CD8-positive, alpha-beta memory T cell (primary cell): Measurements from ENCODE around the gene PCNX2. TPM values are rescaled to one million over a fixed set of nuclear protein-coding genes. Genes with fewer than 3 reads are reported as not detected.
A peak's percentile ranks its signal among the peaks of the same experiment; 100 is the strongest.
"Not testable (repeated sequence)": the region's sequence is repeated elsewhere in the genome, so short reads cannot be mapped to it uniquely, and the experiment has no call there.

Source experiments
- CTCF ChIA-PET: fragments of 350-600 bp; sonication (Branson Sonifier 250); formaldehyde crosslinking; loops from one replicate; lab custom pipeline; 2021; ENCODE audit warnings: antibody characterized with exemption; lab: Charles Lee
- POLR2A ChIA-PET: fragments of 350-600 bp; sonication (Branson Sonifier 250); formaldehyde crosslinking; loops from one replicate; lab custom pipeline; 2021; ENCODE audit warnings: antibody characterized with exemption; lab: Charles Lee
- DNase-seq, 5 donors: peaks; one replicate each; pipeline versions ENCODE4 v3.0.0 to v3.0.0-alpha.2; 2020 to 2022; ENCODE audit warnings: mixed read lengths in 1 of 5
- H3K27ac ChIP-seq: one replicate; pipeline ENCODE4 v1.7.0; 2013; ENCODE audit warnings: low read depth, mild to moderate bottlenecking, low read length, moderate library complexity
- H3K27me3 ChIP-seq: 2 replicates; pipeline ENCODE4 v1.7.0; 2013; ENCODE audit warnings: low read length, mild to moderate bottlenecking; ENCODE audit not compliant: insufficient read depth, poor library complexity, severe bottlenecking
- H3K36me3 ChIP-seq: 2 replicates; pipeline ENCODE4 v1.7.0; 2013; ENCODE audit warnings: mild to moderate bottlenecking, low read length, moderate library complexity; ENCODE audit not compliant: insufficient read depth
- H3K4me1 ChIP-seq: 2 replicates; pipeline ENCODE4 v1.7.0; 2013; ENCODE audit warnings: mild to moderate bottlenecking, low read length, moderate library complexity; ENCODE audit not compliant: insufficient read depth
- H3K4me3 ChIP-seq: 2 replicates; pipeline ENCODE4 v1.7.0; 2013; ENCODE audit warnings: mild to moderate bottlenecking, low read length
- H3K9me3 ChIP-seq: 2 replicates; pipeline ENCODE4 v1.7.0; 2013; ENCODE audit warnings: mild to moderate bottlenecking, low read length
- H3K27ac Mint-ChIP-seq, 8 donors: one replicate each; pipeline ENCODE4 v1.8.0; 2020 to 2021; ENCODE audit warnings: mixed read lengths in 8 of 8, mild to moderate bottlenecking in 6 of 8, inconsistent platforms in 3 of 8, moderate library complexity in 3 of 8
- H3K27me3 Mint-ChIP-seq, 2 donors: one replicate each; pipeline ENCODE4 v1.8.0; 2020 to 2021; ENCODE audit warnings: mixed read lengths in 2 of 2, mild to moderate bottlenecking in 1 of 2, moderate library complexity in 1 of 2
- H3K36me3 Mint-ChIP-seq, 3 donors: one replicate each; pipeline ENCODE4 v1.8.0; 2020 to 2021; ENCODE audit warnings: mixed read lengths in 3 of 3, inconsistent platforms in 1 of 3, mild to moderate bottlenecking in 1 of 3
- H3K4me1 Mint-ChIP-seq, 3 donors: one replicate each; pipeline ENCODE4 v1.8.0; 2020 to 2021; ENCODE audit warnings: mixed read lengths in 3 of 3, inconsistent platforms in 1 of 3, mild to moderate bottlenecking in 1 of 3
- H3K4me3 Mint-ChIP-seq, 7 donors: one replicate each; pipeline ENCODE4 v1.8.0; 2020 to 2021; ENCODE audit warnings: mixed read lengths in 7 of 7, mild to moderate bottlenecking in 6 of 7, moderate library complexity in 4 of 7, inconsistent platforms in 2 of 7
- H3K9me3 Mint-ChIP-seq, 5 donors: one replicate each; pipeline ENCODE4 v1.8.0; 2020 to 2022; ENCODE audit warnings: mixed read lengths in 5 of 5, mild to moderate bottlenecking in 3 of 5, moderate library complexity in 2 of 5, inconsistent platforms in 1 of 5
- polyA plus RNA-seq: library from polyadenylated mRNA; unstranded; fragments of 300-500 nt; fragmentation: Illumina TruSeq; gene quantifications from one replicate; pipeline ENCODE4 v1.2.3, GENCODE V29; 2021
- total RNA-seq, 2 experiments: library from RNA; stranded (reverse); gene quantifications; one replicate each; pipeline ENCODE4 v1.2.3, GENCODE V29; 2021

Gene PCNX2
- total and polyA plus RNA-seq, 3 experiments from 2014 or later, result 11.7 to 27.3 (median 26.7) TPM

GRCh38 chr1:233088613-233089012 lies 206.9 kb downstream of the PCNX2 start:
- Mint-ChIP-seq H3K27me3 (no peaks in the 10 kb centered on the region), H3K4me1 (peaks cover 0 to 9% (median 2%) of the 10 kb centered on the region in 3 donors), H3K9me3 (no peaks in the 10 kb centered on the region), H3K36me3 (peaks cover 29 to 79% (median 37%) of the 10 kb centered on the region in 3 donors), H3K4me3 (no peak overlapping the region), H3K27ac (no peak overlapping the region)
- CTCF ChIA-PET, result no interaction called here
- Histone ChIP-seq H3K36me3 (peaks cover 6% of the 10 kb centered on the region), H3K27ac (no peak overlapping the region), H3K4me3 (no peak overlapping the region), H3K4me1 (no peaks in the 10 kb centered on the region), H3K27me3 (no peaks in the 10 kb centered on the region), H3K9me3 (no peaks in the 10 kb centered on the region)
- POLR2A ChIA-PET, result no interaction called here
- DNase-seq, result no peak

- Mint-ChIP-seq H3K4me3 (no peak overlapping the region), H3K36me3 (peaks cover 25 to 84% (median 33%) of the 10 kb centered on the region in 3 donors), H3K27ac (peak overlapping the region in 1 of 8 donors; percentile 37), H3K4me1 (peaks cover 0 to 5% (median 0%) of the 10 kb centered on the region in 3 donors), H3K27me3 (no peaks in the 10 kb centered on the region), H3K9me3 (no peaks in the 10 kb centered on the region)
- POLR2A ChIA-PET, result no interaction called here
- no peaks in the 10 kb centered on the region for H3K27me3 ChIP-seq
- H3K36me3 ChIP-seq, result peaks cover 6% of the 10 kb centered on the region
- H3K9me3 ChIP-seq, result no peaks in the 10 kb centered on the region
- H3K4me1 ChIP-seq, result no peaks in the 10 kb centered on the region
- no peak overlapping the region for H3K4me3 ChIP-seq
- no peak for DNase-seq
- H3K27ac ChIP-seq, result no peak overlapping the region
- CTCF ChIA-PET, result no interaction called here
Measured at GRCh38 chr1:233086961-233087881, 208.3 kb downstream of the PCNX2 start.

- Mint-ChIP-seq H3K27me3 (no peaks in the 10 kb centered on the region), H3K4me3 (no peak overlapping the region), H3K4me1 (no peaks in the 10 kb centered on the region), H3K9me3 (no peaks in the 10 kb centered on the region), H3K36me3 (peaks cover 24 to 77% (median 25%) of the 10 kb centered on the region in 3 donors), H3K27ac (no peak overlapping the region)
- ChIA-PET CTCF (no interaction called here), POLR2A (no interaction called here)
- H3K27me3 ChIP-seq, result no peaks in the 10 kb centered on the region
- H3K4me3 ChIP-seq, result no peak overlapping the region
- H3K9me3 ChIP-seq, result no peaks in the 10 kb centered on the region
- H3K27ac ChIP-seq, result no peak overlapping the region
- H3K4me1 ChIP-seq, result no peaks in the 10 kb centered on the region
- peaks cover 6% of the 10 kb centered on the region for H3K36me3 ChIP-seq
- DNase-seq, result no peak
Measured at GRCh38 chr1:233085566-233085965, 210.0 kb downstream of the PCNX2 start.

DNA sequence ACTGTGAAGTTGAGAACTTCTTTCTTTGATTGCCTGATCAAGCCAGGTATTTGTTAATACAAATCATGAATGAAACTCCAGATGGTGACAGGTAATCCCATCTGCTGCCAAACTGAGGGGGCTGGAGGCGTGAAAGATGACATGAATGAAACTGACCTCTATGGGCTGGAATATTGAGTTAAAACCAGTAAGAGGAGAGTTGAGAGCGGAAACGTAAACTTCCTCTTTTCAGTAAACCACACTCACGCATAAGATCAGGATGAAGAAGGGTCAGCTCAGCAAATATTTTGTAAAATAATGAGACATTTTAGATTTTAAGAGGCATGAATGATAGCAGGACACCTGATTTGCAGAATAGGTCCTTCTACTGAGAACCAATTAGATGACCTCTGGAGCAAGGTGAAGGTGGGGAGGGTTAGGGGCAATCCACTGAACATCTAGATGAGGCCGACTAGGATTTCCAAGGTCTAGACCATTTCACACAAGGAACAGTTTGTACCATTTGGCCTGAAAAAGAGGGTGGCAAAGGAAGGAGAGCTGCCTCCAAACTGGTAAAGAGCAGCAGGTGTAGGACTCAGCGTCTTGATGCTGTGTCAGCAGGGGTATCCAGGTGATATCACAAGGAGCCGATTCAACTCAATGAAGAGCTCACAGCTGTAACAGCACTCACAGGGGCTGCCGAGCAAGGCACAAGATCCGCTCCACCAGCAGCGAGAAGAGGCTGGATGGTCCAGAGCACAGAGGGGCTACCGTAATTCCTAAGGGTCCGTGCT lies 212.6 kb downstream of the PCNX2 start:
- Mint-ChIP-seq H3K4me3 (no peak overlapping the region), H3K27ac (no peak overlapping the region), H3K9me3 (no peaks in the 10 kb centered on the region), H3K27me3 (no peaks in the 10 kb centered on the region), H3K4me1 (no peaks in the 10 kb centered on the region), H3K36me3 (peaks cover 19 to 70% (median 21%) of the 10 kb centered on the region in 3 donors)
- ChIA-PET POLR2A (no interaction called here), CTCF (no interaction called here)
- H3K4me1 ChIP-seq, result no peaks in the 10 kb centered on the region
- H3K27me3 ChIP-seq, result no peaks in the 10 kb centered on the region
- no peaks in the 10 kb centered on the region for H3K9me3 ChIP-seq
- H3K4me3 ChIP-seq, result no peak overlapping the region
- no peak for DNase-seq
- no peak overlapping the region for H3K27ac ChIP-seq
- peaks cover 5% of the 10 kb centered on the region for H3K36me3 ChIP-seq

DNA sequence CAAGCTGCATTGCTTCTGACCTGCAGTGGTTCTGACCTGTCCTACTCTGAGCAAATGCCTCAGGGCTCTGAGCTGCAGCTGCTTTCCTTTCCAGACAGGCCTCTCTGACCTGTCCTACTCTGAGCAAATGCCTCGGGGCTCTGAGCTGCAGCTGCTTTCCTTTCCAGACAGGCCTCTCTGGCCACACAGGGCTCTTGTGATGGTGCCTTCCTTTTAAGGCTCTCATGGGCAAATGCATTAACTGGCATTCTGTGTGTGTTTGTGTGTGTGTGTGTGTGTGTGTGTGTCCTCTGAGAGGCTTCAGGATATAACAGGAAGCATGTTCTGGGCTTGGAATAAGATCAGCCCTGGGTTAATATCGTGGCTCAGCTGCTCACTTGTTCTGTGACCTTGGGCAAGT lies 213.8 kb downstream of the PCNX2 start:
- Mint-ChIP-seq H3K36me3 (peaks cover 15 to 60% (median 22%) of the 10 kb centered on the region in 3 donors), H3K9me3 (no peaks in the 10 kb centered on the region), H3K27ac (peak overlapping the region in 2 of 8 donors; percentile 27 to 43), H3K27me3 (no peaks in the 10 kb centered on the region), H3K4me3 (no peak overlapping the region), H3K4me1 (no peaks in the 10 kb centered on the region)
- Histone ChIP-seq H3K4me3 (no peak overlapping the region), H3K27ac (no peak overlapping the region), H3K36me3 (no peaks in the 10 kb centered on the region), H3K9me3 (no peaks in the 10 kb centered on the region), H3K27me3 (no peaks in the 10 kb centered on the region), H3K4me1 (no peaks in the 10 kb centered on the region)
- ChIA-PET POLR2A (no interaction called here), CTCF (no interaction called here)
- DNase-seq, result no peak

DNA sequence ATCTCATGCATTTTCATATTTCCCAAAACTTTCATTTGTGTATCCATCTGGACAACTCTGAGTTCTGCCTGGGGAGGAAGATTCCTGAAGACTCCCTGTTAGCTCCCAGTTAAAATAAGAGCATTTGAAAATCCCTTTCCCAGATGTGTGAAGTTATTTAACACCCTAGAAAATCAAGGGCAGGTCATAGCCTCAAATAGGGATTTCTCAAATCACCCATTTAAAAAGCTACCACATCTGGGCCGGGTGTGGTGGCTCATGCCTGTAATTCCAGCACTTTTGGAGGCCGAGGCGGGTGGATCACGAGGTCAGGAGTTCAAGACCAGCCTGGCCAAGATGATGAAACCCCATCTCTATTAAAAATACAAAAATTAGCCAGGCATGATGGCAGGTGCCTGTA lies 214.7 kb downstream of the PCNX2 start:
- not testable (repeated sequence) for H3K4me1 ChIP-seq, H3K27ac ChIP-seq

DNA sequence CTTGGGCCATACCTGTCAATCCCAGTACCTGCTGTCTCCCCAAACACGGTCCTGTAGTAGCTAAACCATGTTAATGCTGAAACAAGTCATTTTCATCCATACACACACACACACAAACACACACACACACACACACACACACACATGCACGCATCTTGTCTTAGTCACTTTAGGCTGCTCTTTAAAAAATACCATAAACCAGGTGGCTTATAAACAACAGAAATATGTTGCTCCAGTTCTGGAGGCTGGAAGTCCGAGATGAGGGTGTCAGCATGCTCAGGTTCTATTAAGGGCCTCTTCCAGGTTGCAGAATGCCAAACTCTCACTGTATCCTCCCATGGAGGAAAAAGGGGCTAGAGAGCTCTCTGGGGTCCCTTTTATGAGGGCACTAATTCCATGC lies 215.2 kb downstream of the PCNX2 start:
- Histone ChIP-seq H3K4me3 (no peak overlapping the region), H3K27ac (no peak overlapping the region), H3K27me3 (no peaks in the 10 kb centered on the region), H3K9me3 (no peaks in the 10 kb centered on the region), H3K4me1 (no peaks in the 10 kb centered on the region), H3K36me3 (no peaks in the 10 kb centered on the region)
- Mint-ChIP-seq H3K4me3 (no peak overlapping the region), H3K4me1 (no peaks in the 10 kb centered on the region), H3K9me3 (peaks cover 0 to 3% (median 0%) of the 10 kb centered on the region in 5 donors), H3K27ac (peak overlapping the region in 1 of 8 donors; percentile 35), H3K36me3 (peaks cover 16 to 58% (median 28%) of the 10 kb centered on the region in 3 donors), H3K27me3 (no peaks in the 10 kb centered on the region)
- ChIA-PET POLR2A (no interaction called here), CTCF (no interaction called here)
- no peak for DNase-seq

More for the DNA sequence above, 214.7 kb downstream of the PCNX2 start:
- CTCF ChIA-PET, H3K36me3 ChIP-seq, H3K27ac Mint-ChIP-seq, POLR2A ChIA-PET, H3K27me3 Mint-ChIP-seq, DNase-seq, H3K4me3 ChIP-seq, H3K9me3 Mint-ChIP-seq, H3K9me3 ChIP-seq, H3K4me1 Mint-ChIP-seq, H3K27me3 ChIP-seq, H3K4me3 Mint-ChIP-seq: not testable (repeated sequence)
- H3K36me3 Mint-ChIP-seq, result peaks cover 16 to 62% (median 26%) of the 10 kb centered on the region in 3 donors

DNA sequence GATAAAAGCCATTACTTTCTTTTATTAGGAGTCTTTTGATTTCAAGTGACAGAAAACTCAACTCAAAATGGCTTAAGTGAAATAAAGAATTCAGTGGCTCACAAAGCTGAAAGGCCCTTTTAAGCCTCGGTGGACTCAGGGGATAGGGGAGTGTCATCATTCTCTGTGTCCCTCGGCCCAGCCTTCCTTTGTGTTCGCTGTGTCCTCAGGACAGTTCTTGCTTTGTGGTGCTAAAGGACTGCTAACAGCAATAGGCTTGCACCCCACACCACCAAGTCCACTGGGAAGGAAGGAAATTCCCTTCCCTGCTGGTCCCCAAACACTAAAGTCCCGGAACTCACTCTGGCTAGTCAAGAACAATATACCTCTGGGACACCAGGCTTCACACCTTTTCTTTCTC lies 216.0 kb downstream of the PCNX2 start:
- Histone ChIP-seq H3K4me3 (no peak overlapping the region), H3K27me3 (no peaks in the 10 kb centered on the region), H3K4me1 (no peaks in the 10 kb centered on the region), H3K27ac (no peak overlapping the region), H3K9me3 (no peaks in the 10 kb centered on the region), H3K36me3 (no peaks in the 10 kb centered on the region)
- Mint-ChIP-seq H3K4me3 (no peak overlapping the region), H3K27me3 (no peaks in the 10 kb centered on the region), H3K9me3 (peaks cover 0 to 5% (median 3%) of the 10 kb centered on the region in 5 donors), H3K36me3 (peaks cover 18 to 58% (median 33%) of the 10 kb centered on the region in 3 donors), H3K4me1 (no peaks in the 10 kb centered on the region), H3K27ac (no peak overlapping the region)
- CTCF ChIA-PET, result no interaction called here
- DNase-seq, result no peak
- POLR2A ChIA-PET, result no interaction called here
